HepG2 (cell line): ENCODE measurements around the gene TRIM23. TPM values are rescaled to one million over a fixed set of nuclear protein-coding genes. Genes with fewer than 3 reads are reported as not detected.
A peak's percentile ranks its signal among the peaks of the same experiment; 100 is the strongest.

Experiments used
- ATF1 ChIP-seq: IDR thresholded peaks from 2 replicates; pipeline ENCODE4 v1.6.1; 2016; ENCODE audit warnings: mild to moderate bottlenecking, control low read depth
- CCAR2 ChIP-seq: fragments of 200-400 bp; formaldehyde crosslinking; optimal IDR thresholded peaks from 2 replicates; pipeline ENCODE3; 2018; ENCODE audit warnings: low read depth, mild to moderate bottlenecking, low read length, moderate library complexity
- FIP1L1 ChIP-seq: fragments of 200-400 bp; formaldehyde crosslinking; IDR thresholded peaks from 2 replicates; pipeline ENCODE4 v1.6.1; 2018; ENCODE audit warnings: low read depth, mild to moderate bottlenecking, low read length, moderate library complexity, borderline replicate concordance; ENCODE audit not compliant: insufficient read depth
- HDAC6 ChIP-seq: fragments of 200-600 bp; sonication (generic); IDR thresholded peaks from 2 replicates; pipeline ENCODE4 v1.7.0; 2017; ENCODE audit warnings: mild to moderate bottlenecking, antibody characterized with exemption, low read length, low read depth
- IRF2 ChIP-seq: IDR thresholded peaks from 2 replicates; pipeline ENCODE4 v1.6.1; 2018; ENCODE audit warnings: missing genetic modification reagents, missing compliant biosample characterization
- JUN ChIP-seq: sonication (generic); formaldehyde crosslinking; IDR thresholded peaks from 2 replicates; pipeline ENCODE4 v1.4.0; 2020; ENCODE audit warnings: mild to moderate bottlenecking, missing genetic modification reagents
- KLF12 ChIP-seq: sonication (generic); formaldehyde crosslinking; IDR thresholded peaks from 2 replicates; pipeline ENCODE4 v1.4.0; 2020; ENCODE audit warnings: missing genetic modification reagents, borderline replicate concordance
- PHF20 ChIP-seq: sonication (generic); formaldehyde crosslinking; IDR thresholded peaks from 2 replicates; pipeline ENCODE4 v1.5.0; 2020; ENCODE audit warnings: mild to moderate bottlenecking, missing genetic modification reagents
- POLR2AphosphoS5 ChIP-seq: IDR thresholded peaks from 2 replicates; pipeline ENCODE4 v1.6.1; 2012; ENCODE audit warnings: low read depth, low read length
- SKI ChIP-seq: fragments of 450-650 bp; IDR thresholded peaks from one replicate; pipeline ENCODE4 v1.6.1; 2018; ENCODE audit warnings: mild to moderate bottlenecking; ENCODE audit not compliant: partially characterized antibody
- TMF1 ChIP-seq: sonication (generic); formaldehyde crosslinking; IDR thresholded peaks from 2 replicates; pipeline ENCODE4 v1.8.1; 2022; ENCODE audit warnings: low read depth, missing genetic modification reagents
- TSC22D2 ChIP-seq: sonication (generic); formaldehyde crosslinking; IDR thresholded peaks from 2 replicates; pipeline ENCODE4 v1.5.1; 2020; ENCODE audit warnings: missing genetic modification reagents, mild to moderate bottlenecking, borderline replicate concordance
- ZNF329 ChIP-seq: sonication (generic); formaldehyde crosslinking; IDR thresholded peaks from 2 replicates; pipeline ENCODE4 v1.9.0; 2021; ENCODE audit warnings: low read depth, mild to moderate bottlenecking, missing genetic modification reagents
- ZNF383 ChIP-seq: sonication (generic); formaldehyde crosslinking; IDR thresholded peaks from 2 replicates; pipeline ENCODE4 v1.4.0; 2020; ENCODE audit warnings: missing genetic modification reagents, mild to moderate bottlenecking, borderline replicate concordance
- ZNF570 ChIP-seq: sonication (generic); formaldehyde crosslinking; IDR thresholded peaks from 2 replicates; pipeline ENCODE4 v1.4.0; 2020; ENCODE audit warnings: mild to moderate bottlenecking, missing genetic modification reagents, borderline replicate concordance
- ZNF615 ChIP-seq: sonication (generic); formaldehyde crosslinking; IDR thresholded peaks from 2 replicates; pipeline ENCODE4 v1.5.0; 2020; ENCODE audit warnings: mild to moderate bottlenecking, missing genetic modification reagents, borderline replicate concordance
- ZSCAN21 ChIP-seq: sonication (generic); formaldehyde crosslinking; IDR thresholded peaks from 2 replicates; pipeline ENCODE4 v1.8.0; 2022; ENCODE audit warnings: mild to moderate bottlenecking, missing genetic modification reagents, moderate library complexity, borderline replicate concordance
- ZSCAN29 ChIP-seq: sonication (generic); formaldehyde crosslinking; conservative IDR thresholded peaks from 2 replicates; pipeline ENCODE4 v1.4.0; 2020; ENCODE audit warnings: mild to moderate bottlenecking, missing genetic modification reagents
- ZSCAN30 ChIP-seq: sonication (generic); formaldehyde crosslinking; IDR thresholded peaks from 2 replicates; pipeline ENCODE4 v1.5.0; 2020; ENCODE audit warnings: mild to moderate bottlenecking, missing genetic modification reagents
- polyA plus RNA-seq, 8 experiments: library from polyadenylated mRNA; depleted of rRNA in 3 of 8; stranded (reverse) in 7 of 8; unstranded in 1 of 8; fragments of >200 nt; fragmentation: Illumina TruSeq in 4 of 8; extraction: Trizol in 4 of 8; gene quantifications; 2 replicates each; pipeline versions ENCODE4 v1.2.1 to v1.2.3, GENCODE V29; 2011 to 2016; ENCODE audit warnings: low read depth in 4 of 8, missing spikeins in 1 of 8, mixed read lengths in 1 of 8; ENCODE audit not compliant: insufficient read depth in 1 of 8
- total RNA-seq, 5 experiments: library from RNA; depleted of rRNA; stranded (reverse); fragments of >200 nt; fragmentation: Illumina TruSeq; extraction: Trizol; gene quantifications; 2 replicates each; pipeline ENCODE4 v1.2.3, GENCODE V29; 2016; ENCODE audit warnings: low read depth in 1 of 5
- TF ChIP-seq, protein P1 (sequence below): sonication (generic); formaldehyde crosslinking; IDR thresholded peaks from 2 replicates; pipeline ENCODE4 v1.4.0; 2020; ENCODE audit warnings: missing genetic modification reagents
- TF ChIP-seq, protein P2 (sequence below): sonication (generic); formaldehyde crosslinking; IDR thresholded peaks from 2 replicates; pipeline ENCODE4 v1.5.1; 2020; ENCODE audit warnings: mild to moderate bottlenecking, missing genetic modification reagents, moderate library complexity
- TF ChIP-seq, protein P3 (sequence below): sonication (generic); formaldehyde crosslinking; IDR thresholded peaks from 2 replicates; pipeline ENCODE4 v1.9.0; 2022; ENCODE audit warnings: missing genetic modification reagents, mild to moderate bottlenecking, borderline replicate concordance
- TF ChIP-seq, protein P4 (sequence below): IDR thresholded peaks from 2 replicates; pipeline ENCODE4 v1.6.1; 2016; ENCODE audit warnings: missing compliant biosample characterization, missing genetic modification reagents, borderline replicate concordance

Gene TRIM23
- total and polyA plus RNA-seq, 2 of the 13 experiments (the other 11 are each of a cell fraction or from before 2014, with no cell fraction given): 4.6 to 11.4 TPM

DNA sequence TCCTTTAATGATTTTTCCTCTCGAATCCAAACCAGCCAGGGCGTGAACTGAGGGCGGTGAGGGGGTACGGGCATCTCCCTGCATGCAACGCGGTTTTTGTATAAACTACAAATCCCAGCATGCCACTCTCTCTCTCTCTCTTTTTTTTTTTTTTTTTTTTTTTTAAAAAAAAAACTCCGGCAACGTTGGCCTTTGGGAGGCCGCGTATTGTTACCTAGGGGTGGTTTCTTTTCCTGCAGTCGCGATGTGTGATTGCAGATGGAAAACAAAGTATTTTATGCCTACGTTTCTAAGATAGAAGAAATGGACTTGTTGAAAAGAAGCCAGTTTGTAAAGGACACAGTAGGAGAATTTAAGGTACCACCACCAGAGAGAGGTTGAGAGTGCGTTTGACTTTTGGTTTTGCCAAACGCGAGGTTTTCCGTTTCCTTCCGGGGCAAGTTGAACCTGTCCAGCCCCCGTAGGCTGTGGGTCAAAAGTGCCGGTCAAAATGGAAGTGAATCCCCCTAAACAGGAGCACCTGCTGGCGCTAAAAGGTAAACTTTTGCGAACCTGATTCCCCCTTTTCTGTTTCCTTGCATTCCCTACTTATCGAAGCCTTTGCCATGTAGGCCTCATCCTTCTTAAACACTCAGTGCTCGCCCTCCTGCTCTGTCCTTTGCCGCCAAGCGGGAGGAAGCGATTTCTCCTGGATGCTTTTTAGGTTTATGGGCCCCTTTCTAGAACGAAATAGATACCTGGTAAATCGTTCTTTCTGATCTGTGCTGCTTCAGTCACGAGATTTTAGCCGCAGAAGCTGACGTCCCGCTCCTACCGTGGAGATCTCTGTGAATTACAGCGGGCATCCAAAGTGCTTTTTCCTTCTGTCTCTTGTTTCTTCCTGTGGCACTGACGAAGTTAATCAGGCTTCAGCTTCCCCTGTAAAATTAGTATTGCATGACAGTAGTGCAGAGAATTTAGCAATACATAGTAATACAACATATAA is 730 bp upstream of the TRIM23 start, which contains the start of the genes SHLD3 and TRAPPC13 (continued):
- TF ChIP-seq, protein P1, sequence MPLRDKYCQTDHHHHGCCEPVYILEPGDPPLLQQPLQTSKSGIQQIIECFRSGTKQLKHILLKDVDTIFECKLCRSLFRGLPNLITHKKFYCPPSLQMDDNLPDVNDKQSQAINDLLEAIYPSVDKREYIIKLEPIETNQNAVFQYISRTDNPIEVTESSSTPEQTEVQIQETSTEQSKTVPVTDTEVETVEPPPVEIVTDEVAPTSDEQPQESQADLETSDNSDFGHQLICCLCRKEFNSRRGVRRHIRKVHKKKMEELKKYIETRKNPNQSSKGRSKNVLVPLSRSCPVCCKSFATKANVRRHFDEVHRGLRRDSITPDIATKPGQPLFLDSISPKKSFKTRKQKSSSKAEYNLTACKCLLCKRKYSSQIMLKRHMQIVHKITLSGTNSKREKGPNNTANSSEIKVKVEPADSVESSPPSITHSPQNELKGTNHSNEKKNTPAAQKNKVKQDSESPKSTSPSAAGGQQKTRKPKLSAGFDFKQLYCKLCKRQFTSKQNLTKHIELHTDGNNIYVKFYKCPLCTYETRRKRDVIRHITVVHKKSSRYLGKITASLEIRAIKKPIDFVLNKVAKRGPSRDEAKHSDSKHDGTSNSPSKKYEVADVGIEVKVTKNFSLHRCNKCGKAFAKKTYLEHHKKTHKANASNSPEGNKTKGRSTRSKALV (CRISPR knock-in tag): no peak
- TF ChIP-seq ZNF570 (CRISPR knock-in tag) (no peak), POLR2AphosphoS5 (peak; percentile 74), KLF12 (CRISPR knock-in tag) (no peak; the same call in 1 of the 2 replicates), CCAR2 (no peak), ZNF329 (CRISPR knock-in tag) (no peak), PHF20 (CRISPR knock-in tag) (peak; percentile 85), FIP1L1 (no peak), ZSCAN30 (CRISPR knock-in tag) (no peak), ZNF615 (0 out of 2 replicates have a peak, but pooled peaks have one; percentile 61), ZNF383 (CRISPR knock-in tag) (no peak), TSC22D2 (no peak), TMF1 (CRISPR knock-in tag) (no peak), HDAC6 (no peak), IRF2 (CRISPR knock-in tag) (peak; percentile 86; the same call in 1 of the 2 replicates), SKI (no peak), ATF1 (peak; percentile 47; the same call in 1 of the 2 replicates), ZSCAN21 (CRISPR knock-in tag) (no peak), ZSCAN29 (CRISPR knock-in tag) (no peak), JUN (CRISPR knock-in tag) (no peak)
- TF ChIP-seq, protein P2, sequence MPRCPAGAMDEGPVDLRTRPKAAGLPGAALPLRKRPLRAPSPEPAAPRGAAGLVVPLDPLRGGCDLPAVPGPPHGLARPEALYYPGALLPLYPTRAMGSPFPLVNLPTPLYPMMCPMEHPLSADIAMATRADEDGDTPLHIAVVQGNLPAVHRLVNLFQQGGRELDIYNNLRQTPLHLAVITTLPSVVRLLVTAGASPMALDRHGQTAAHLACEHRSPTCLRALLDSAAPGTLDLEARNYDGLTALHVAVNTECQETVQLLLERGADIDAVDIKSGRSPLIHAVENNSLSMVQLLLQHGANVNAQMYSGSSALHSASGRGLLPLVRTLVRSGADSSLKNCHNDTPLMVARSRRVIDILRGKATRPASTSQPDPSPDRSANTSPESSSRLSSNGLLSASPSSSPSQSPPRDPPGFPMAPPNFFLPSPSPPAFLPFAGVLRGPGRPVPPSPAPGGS (CRISPR knock-in tag): no peak; the same call in 1 of the 2 replicates
- TF ChIP-seq, protein P3, sequence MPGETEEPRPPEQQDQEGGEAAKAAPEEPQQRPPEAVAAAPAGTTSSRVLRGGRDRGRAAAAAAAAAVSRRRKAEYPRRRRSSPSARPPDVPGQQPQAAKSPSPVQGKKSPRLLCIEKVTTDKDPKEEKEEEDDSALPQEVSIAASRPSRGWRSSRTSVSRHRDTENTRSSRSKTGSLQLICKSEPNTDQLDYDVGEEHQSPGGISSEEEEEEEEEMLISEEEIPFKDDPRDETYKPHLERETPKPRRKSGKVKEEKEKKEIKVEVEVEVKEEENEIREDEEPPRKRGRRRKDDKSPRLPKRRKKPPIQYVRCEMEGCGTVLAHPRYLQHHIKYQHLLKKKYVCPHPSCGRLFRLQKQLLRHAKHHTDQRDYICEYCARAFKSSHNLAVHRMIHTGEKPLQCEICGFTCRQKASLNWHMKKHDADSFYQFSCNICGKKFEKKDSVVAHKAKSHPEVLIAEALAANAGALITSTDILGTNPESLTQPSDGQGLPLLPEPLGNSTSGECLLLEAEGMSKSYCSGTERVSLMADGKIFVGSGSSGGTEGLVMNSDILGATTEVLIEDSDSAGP (CRISPR knock-in tag): no peak; the same call in 1 of the 2 replicates
- TF ChIP-seq, protein P4, sequence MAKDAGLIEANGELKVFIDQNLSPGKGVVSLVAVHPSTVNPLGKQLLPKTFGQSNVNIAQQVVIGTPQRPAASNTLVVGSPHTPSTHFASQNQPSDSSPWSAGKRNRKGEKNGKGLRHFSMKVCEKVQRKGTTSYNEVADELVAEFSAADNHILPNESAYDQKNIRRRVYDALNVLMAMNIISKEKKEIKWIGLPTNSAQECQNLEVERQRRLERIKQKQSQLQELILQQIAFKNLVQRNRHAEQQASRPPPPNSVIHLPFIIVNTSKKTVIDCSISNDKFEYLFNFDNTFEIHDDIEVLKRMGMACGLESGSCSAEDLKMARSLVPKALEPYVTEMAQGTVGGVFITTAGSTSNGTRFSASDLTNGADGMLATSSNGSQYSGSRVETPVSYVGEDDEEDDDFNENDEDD (CRISPR knock-in tag): no peak
